Measurements from ENCODE around the gene SHC3. TPM values are rescaled to one million over a fixed set of nuclear protein-coding genes. Genes with fewer than 3 reads are reported as not detected.

Gene SHC3
- total RNA-seq, 2 experiments from 2014 or later, result not detected

GRCh38 chr9:89073397-89073796 lies 105.2 kb downstream of the SHC3 start:
- no peak overlapping the region for H3K4me3 ChIP-seq (ENCODE audit: low read length)
- ATAC-seq (ENCODE audit: poor library complexity), result no peak
- Mint-ChIP-seq H3K36me3 (ENCODE audit: low read depth) (no peaks in the 10 kb centered on the region), H3K27ac (no peak overlapping the region), H3K4me3 (no peak overlapping the region), H3K4me1 (ENCODE audit: low read depth) (no peaks in the 10 kb centered on the region), H3K27me3 (peaks cover 26% of the 10 kb centered on the region), H3K9me3 (no peaks in the 10 kb centered on the region)
- ChIA-PET CTCF (no interaction called here), POLR2A (no interaction called here)
- H3K36me3 ChIP-seq (ENCODE audit: insufficient read depth, low read length), result no peaks in the 10 kb centered on the region
- no peaks in the 10 kb centered on the region for H3K9me3 ChIP-seq (ENCODE audit: control insufficient read depth in 1 of 2, insufficient read depth in 1 of 2, low read length in 2 of 2)
- H3K27ac ChIP-seq (ENCODE audit: low read depth in 1 of 2, low read length in 2 of 2), result no peak overlapping the region
- no peaks in the 10 kb centered on the region for H3K4me1 ChIP-seq (ENCODE audit: insufficient read depth, low read length)
- TF ChIP-seq, protein P1, sequence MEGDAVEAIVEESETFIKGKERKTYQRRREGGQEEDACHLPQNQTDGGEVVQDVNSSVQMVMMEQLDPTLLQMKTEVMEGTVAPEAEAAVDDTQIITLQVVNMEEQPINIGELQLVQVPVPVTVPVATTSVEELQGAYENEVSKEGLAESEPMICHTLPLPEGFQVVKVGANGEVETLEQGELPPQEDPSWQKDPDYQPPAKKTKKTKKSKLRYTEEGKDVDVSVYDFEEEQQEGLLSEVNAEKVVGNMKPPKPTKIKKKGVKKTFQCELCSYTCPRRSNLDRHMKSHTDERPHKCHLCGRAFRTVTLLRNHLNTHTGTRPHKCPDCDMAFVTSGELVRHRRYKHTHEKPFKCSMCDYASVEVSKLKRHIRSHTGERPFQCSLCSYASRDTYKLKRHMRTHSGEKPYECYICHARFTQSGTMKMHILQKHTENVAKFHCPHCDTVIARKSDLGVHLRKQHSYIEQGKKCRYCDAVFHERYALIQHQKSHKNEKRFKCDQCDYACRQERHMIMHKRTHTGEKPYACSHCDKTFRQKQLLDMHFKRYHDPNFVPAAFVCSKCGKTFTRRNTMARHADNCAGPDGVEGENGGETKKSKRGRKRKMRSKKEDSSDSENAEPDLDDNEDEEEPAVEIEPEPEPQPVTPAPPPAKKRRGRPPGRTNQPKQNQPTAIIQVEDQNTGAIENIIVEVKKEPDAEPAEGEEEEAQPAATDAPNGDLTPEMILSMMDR (IDR thresholded peaks at IDR 0.05), result no peak
- no peak for DNase-seq
- intact Hi-C loops (cut with DNase I, micrococcal nuclease), result no loop called here
- peaks cover 1 to 2% of the 10 kb centered on the region in 2 experiments for H3K27me3 ChIP-seq (ENCODE audit: control insufficient read depth in 1 of 2, insufficient read depth in 2 of 2, low read length in 2 of 2)

DNA sequence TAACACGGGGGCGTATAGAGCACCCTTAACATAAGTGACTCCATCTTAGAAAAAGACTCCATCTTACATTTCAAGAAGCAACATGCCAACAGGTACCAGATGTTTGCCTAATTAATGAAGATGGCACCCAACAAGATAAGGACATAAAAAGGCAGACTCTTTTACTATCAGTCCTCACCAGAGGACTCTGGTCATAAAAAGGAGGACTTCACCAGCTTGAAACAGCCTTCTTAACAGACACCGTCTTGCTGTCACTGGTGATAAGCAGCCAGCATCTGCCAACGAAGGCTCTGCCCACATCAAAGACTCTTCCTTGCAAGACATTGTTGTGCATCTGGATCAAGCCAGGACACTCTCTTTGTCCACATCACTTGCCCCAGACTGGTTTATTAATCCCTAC lies 107.0 kb downstream of the SHC3 start:
- intact Hi-C loops (cut with DNase I, micrococcal nuclease), result no loop called here
- POLR2A ChIA-PET, result no interaction called here
- CTCF ChIA-PET, result no interaction called here
- H3K9me3 ChIP-seq (ENCODE audit: control insufficient read depth in 1 of 2, insufficient read depth in 1 of 2, low read length in 2 of 2), result no peaks in the 10 kb centered on the region
- Mint-ChIP-seq H3K36me3 (ENCODE audit: low read depth) (no peaks in the 10 kb centered on the region), H3K4me3 (no peak overlapping the region), H3K27me3 (peaks cover 20% of the 10 kb centered on the region), H3K4me1 (ENCODE audit: low read depth) (no peaks in the 10 kb centered on the region), H3K9me3 (no peaks in the 10 kb centered on the region), H3K27ac (no peak overlapping the region)
- no peak overlapping the region for H3K4me3 ChIP-seq (ENCODE audit: low read length)
- TF ChIP-seq, protein P1 (IDR thresholded peaks at IDR 0.05), result no peak
- H3K4me1 ChIP-seq (ENCODE audit: insufficient read depth, low read length), result no peaks in the 10 kb centered on the region
- ATAC-seq (ENCODE audit: poor library complexity), result no peak
- peaks cover 0 to 2% of the 10 kb centered on the region in 2 experiments for H3K27me3 ChIP-seq (ENCODE audit: control insufficient read depth in 1 of 2, insufficient read depth in 2 of 2, low read length in 2 of 2)
- H3K27ac ChIP-seq (ENCODE audit: low read depth in 1 of 2, low read length in 2 of 2), result no peak overlapping the region
- no peak for DNase-seq
- no peaks in the 10 kb centered on the region for H3K36me3 ChIP-seq (ENCODE audit: insufficient read depth, low read length)

- DNase-seq (no peak), ATAC-seq (ENCODE audit: poor library complexity) (no peak)
- no peaks in the 10 kb centered on the region for H3K36me3 Mint-ChIP-seq (ENCODE audit: low read depth)
- H3K27ac ChIP-seq (ENCODE audit: low read depth in 1 of 2, low read length in 2 of 2), result no peak overlapping the region
- TF ChIP-seq, protein P1 (IDR thresholded peaks at IDR 0.05), result no peak
- H3K4me1 Mint-ChIP-seq (ENCODE audit: low read depth), result no peaks in the 10 kb centered on the region
- H3K27me3 Mint-ChIP-seq, result peaks cover 5% of the 10 kb centered on the region
- H3K27me3 ChIP-seq (ENCODE audit: control insufficient read depth in 1 of 2, insufficient read depth in 2 of 2, low read length in 2 of 2), result no peaks in the 10 kb centered on the region
- H3K9me3 ChIP-seq (ENCODE audit: control insufficient read depth in 1 of 2, insufficient read depth in 1 of 2, low read length in 2 of 2), result no peaks in the 10 kb centered on the region
- CTCF ChIA-PET, result no interaction called here
- H3K9me3 Mint-ChIP-seq, result no peaks in the 10 kb centered on the region
- no peak overlapping the region for H3K4me3 ChIP-seq (ENCODE audit: low read length)
- intact Hi-C loops (cut with DNase I, micrococcal nuclease), result no loop called here
- POLR2A ChIA-PET, result no interaction called here
- H3K4me1 ChIP-seq (ENCODE audit: insufficient read depth, low read length), result no peaks in the 10 kb centered on the region
- H3K4me3 Mint-ChIP-seq, result no peak overlapping the region
- no peak overlapping the region for H3K27ac Mint-ChIP-seq
- H3K36me3 ChIP-seq (ENCODE audit: insufficient read depth, low read length), result no peaks in the 10 kb centered on the region
Observed at GRCh38 chr9:89066835-89067234, 111.8 kb downstream of the SHC3 start.

Measured in CD4-positive, alpha-beta T cell (primary cell).